MCF 10A (cell line): ENCODE results near the gene COL23A1. TPM values are rescaled to one million over a fixed set of nuclear protein-coding genes. Genes with fewer than 3 reads are reported as not detected.

Source experiments
- BruUV-seq: library from RNA; stranded (reverse); fragments of 400-500 nt; replicated peaks from 2 replicates; lab custom pipeline; 2021; lab: Mats Ljungman, UMichigan
- CTCF ChIA-PET: fragments of 300-600 bp; sonication (Branson Sonifier 250); formaldehyde crosslinking; extraction: SDS; loops from one replicate; lab custom pipeline; 2021; ENCODE audit warnings: antibody characterized with exemption, inconsistent platforms; lab: Yijun Ruan, JAX
- POLR2A ChIA-PET: fragments of 300-600, 350-650 bp; sonication (Branson Sonifier 250); formaldehyde crosslinking; extraction: SDS; loops from one replicate; lab custom pipeline; 2020; ENCODE audit warnings: antibody characterized with exemption, inconsistent platforms; lab: Yijun Ruan, JAX
- DNase-seq: peaks from one replicate; pipeline ENCODE4 v3.0.0-alpha.2; 2018; ENCODE audit not compliant: unreplicated experiment
- H3K27ac Mint-ChIP-seq: one replicate; pipeline ENCODE4 v1.8.0; 2022; ENCODE audit warnings: mild to moderate bottlenecking, low read depth, mixed read lengths; ENCODE audit not compliant: unreplicated experiment
- H3K27me3 Mint-ChIP-seq: one replicate; pipeline ENCODE4 v1.8.0; 2022; ENCODE audit warnings: mixed read lengths; ENCODE audit not compliant: insufficient read depth, unreplicated experiment
- H3K36me3 Mint-ChIP-seq: one replicate; pipeline ENCODE4 v1.8.0; 2022; ENCODE audit warnings: mild to moderate bottlenecking, moderate library complexity, mixed read lengths; ENCODE audit not compliant: insufficient read depth, unreplicated experiment
- H3K4me1 Mint-ChIP-seq: one replicate; pipeline ENCODE4 v1.8.0; 2022; ENCODE audit warnings: mixed read lengths; ENCODE audit not compliant: insufficient read depth, unreplicated experiment
- H3K4me3 Mint-ChIP-seq: one replicate; pipeline ENCODE4 v1.8.0; 2022; ENCODE audit warnings: mild to moderate bottlenecking, moderate library complexity, mixed read lengths; ENCODE audit not compliant: unreplicated experiment
- H3K9me3 Mint-ChIP-seq: one replicate; pipeline ENCODE4 v1.8.0; 2022; ENCODE audit warnings: mixed read lengths; ENCODE audit not compliant: unreplicated experiment
- intact Hi-C: fragments of 100-400 bp; cut with micrococcal nuclease; formaldehyde crosslinking; loops from 2 replicates; pipeline ENCODE4 v1.14.1; 2022
- total RNA-seq: library from RNA; stranded (reverse); gene quantifications from 2 replicates; pipeline ENCODE4 v1.2.3, GENCODE V29; 2022
- TF ChIP-seq, protein P1 (sequence below): fragments of 200-600 bp; IDR thresholded peaks from one replicate; pipeline ENCODE4 v1.8.0; 2022; ENCODE audit warnings: antibody characterized with exemption, mild to moderate bottlenecking; ENCODE audit not compliant: unreplicated experiment

The COL23A1 gene
- total RNA-seq, 1 experiment from 2014 or later, result not detected

- DNase-seq, result no peak
- no TSS peak for BruUV-seq
- Mint-ChIP-seq H3K36me3 (peaks cover 4% of the 10 kb centered on the region), H3K9me3 (no peaks in the 10 kb centered on the region), H3K27me3 (no peaks in the 10 kb centered on the region), H3K4me3 (no peak overlapping the region), H3K27ac (no peak overlapping the region), H3K4me1 (peaks cover 12% of the 10 kb centered on the region)
- intact Hi-C loops, result no loop called here
- TF ChIP-seq, protein P1, sequence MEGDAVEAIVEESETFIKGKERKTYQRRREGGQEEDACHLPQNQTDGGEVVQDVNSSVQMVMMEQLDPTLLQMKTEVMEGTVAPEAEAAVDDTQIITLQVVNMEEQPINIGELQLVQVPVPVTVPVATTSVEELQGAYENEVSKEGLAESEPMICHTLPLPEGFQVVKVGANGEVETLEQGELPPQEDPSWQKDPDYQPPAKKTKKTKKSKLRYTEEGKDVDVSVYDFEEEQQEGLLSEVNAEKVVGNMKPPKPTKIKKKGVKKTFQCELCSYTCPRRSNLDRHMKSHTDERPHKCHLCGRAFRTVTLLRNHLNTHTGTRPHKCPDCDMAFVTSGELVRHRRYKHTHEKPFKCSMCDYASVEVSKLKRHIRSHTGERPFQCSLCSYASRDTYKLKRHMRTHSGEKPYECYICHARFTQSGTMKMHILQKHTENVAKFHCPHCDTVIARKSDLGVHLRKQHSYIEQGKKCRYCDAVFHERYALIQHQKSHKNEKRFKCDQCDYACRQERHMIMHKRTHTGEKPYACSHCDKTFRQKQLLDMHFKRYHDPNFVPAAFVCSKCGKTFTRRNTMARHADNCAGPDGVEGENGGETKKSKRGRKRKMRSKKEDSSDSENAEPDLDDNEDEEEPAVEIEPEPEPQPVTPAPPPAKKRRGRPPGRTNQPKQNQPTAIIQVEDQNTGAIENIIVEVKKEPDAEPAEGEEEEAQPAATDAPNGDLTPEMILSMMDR, result no peak
- ChIA-PET CTCF (interaction anchor here (2.1 kb wide), 1 partner anchor 61 kb away, joined by 5 read pairs; no protein-coding TSS in a partner anchor), POLR2A (interaction anchor here (0.6 to 1.5 kb wide), 3 partner anchors 9 to 52 kb away, joined by 3 read pairs; no protein-coding TSS in a partner anchor)
Measured at GRCh38 chr5:178340637-178341036, 249.6 kb downstream of the COL23A1 start.

DNA sequence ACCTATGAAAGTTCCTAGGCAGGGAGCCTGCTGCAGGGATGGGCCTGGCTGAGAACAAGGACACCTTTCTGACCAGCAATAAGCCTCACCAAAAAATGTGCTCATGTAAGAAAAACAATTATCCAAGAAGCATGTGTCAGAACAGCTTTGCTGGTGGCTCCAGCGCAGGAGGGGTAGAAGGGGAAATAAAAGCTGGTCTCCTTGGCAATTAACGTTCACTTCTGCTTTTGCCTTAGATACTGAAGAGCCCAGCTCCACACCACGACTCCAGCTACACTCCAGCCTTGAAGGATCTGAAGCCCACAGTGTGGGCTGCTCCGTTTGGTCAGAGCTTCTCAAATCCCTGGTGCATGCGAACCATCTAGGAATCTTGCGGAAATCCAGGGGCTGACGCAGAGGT is 250.0 kb downstream of the COL23A1 start:
- DNase-seq, result no peak
- ChIA-PET POLR2A (interaction anchor here (0.6 to 1.5 kb wide), 3 partner anchors 8 to 51 kb away, joined by 3 read pairs; no protein-coding TSS in a partner anchor), CTCF (interaction anchor here (0.6 to 2.1 kb wide), 3 partner anchors 38 to 104 kb away, joined by 3 to 5 read pairs (median 3); no protein-coding TSS in a partner anchor)
- H3K27me3 Mint-ChIP-seq, result no peaks in the 10 kb centered on the region
- H3K36me3 Mint-ChIP-seq, result peaks cover 4% of the 10 kb centered on the region
- H3K4me1 Mint-ChIP-seq, result peaks cover 12% of the 10 kb centered on the region
- intact Hi-C loops, result no loop called here
- BruUV-seq, result no TSS peak
- TF ChIP-seq, protein P1, result no peak
- no peak overlapping the region for H3K4me3 Mint-ChIP-seq
- no peak overlapping the region for H3K27ac Mint-ChIP-seq
- H3K9me3 Mint-ChIP-seq, result no peaks in the 10 kb centered on the region

DNA sequence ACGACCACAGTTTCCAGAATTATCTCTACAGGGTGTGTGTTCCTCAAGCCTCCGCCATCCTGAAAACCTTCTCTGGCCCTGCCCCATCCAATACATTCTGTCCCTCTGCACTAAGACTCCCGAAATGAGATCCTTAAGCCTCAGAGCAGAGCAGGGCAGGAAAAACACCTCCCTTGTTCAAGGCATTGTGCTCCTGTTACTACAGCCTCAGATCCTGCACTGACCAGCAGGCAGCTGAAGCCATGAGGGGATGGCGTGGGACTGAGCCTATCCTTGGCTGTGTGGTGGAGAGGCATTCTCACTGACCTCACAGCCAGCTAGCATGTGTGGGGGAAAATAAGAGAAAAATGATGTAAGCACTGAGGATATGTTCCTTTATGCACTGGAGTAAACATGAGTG is 250.9 kb downstream of the COL23A1 start:
- peaks cover 12% of the 10 kb centered on the region for H3K4me1 Mint-ChIP-seq
- TF ChIP-seq, protein P1, result no peak
- intact Hi-C loops, result no loop called here
- BruUV-seq, result no TSS peak
- no peak overlapping the region for H3K4me3 Mint-ChIP-seq
- H3K36me3 Mint-ChIP-seq, result peaks cover 4% of the 10 kb centered on the region
- H3K27ac Mint-ChIP-seq, result no peak overlapping the region
- ChIA-PET POLR2A (interaction anchor here (0.7 to 1.5 kb wide), 5 partner anchors 9 to 937 kb away, joined by 3 to 5 read pairs (median 4); no protein-coding TSS in a partner anchor), CTCF (interaction anchor here (0.6 to 1.0 kb wide), 4 partner anchors 49 to 346 kb away, joined by 3 read pairs; no protein-coding TSS in a partner anchor)
- no peaks in the 10 kb centered on the region for H3K9me3 Mint-ChIP-seq
- DNase-seq, result no peak
- no peaks in the 10 kb centered on the region for H3K27me3 Mint-ChIP-seq

- DNase-seq, result peak; percentile 55
- intact Hi-C loops, result no loop called here
- no peaks in the 10 kb centered on the region for H3K27me3 Mint-ChIP-seq
- no peak overlapping the region for H3K4me3 Mint-ChIP-seq
- BruUV-seq, result no TSS peak
- peaks cover 12% of the 10 kb centered on the region for H3K4me1 Mint-ChIP-seq
- POLR2A ChIA-PET, result interaction anchor here (0.7 to 1.2 kb wide), 4 partner anchors 8 to 938 kb away, joined by 3 to 5 read pairs (median 4); no protein-coding TSS in a partner anchor
- CTCF ChIA-PET, result interaction anchor here (0.7 to 1.0 kb wide), 5 partner anchors 48 to 347 kb away, joined by 3 to 4 read pairs (median 3); no protein-coding TSS in a partner anchor
- H3K36me3 Mint-ChIP-seq, result peaks cover 4% of the 10 kb centered on the region
- H3K9me3 Mint-ChIP-seq, result no peaks in the 10 kb centered on the region
- peak overlapping the region; percentile 35 for H3K27ac Mint-ChIP-seq
- TF ChIP-seq, protein P1, result no peak
Measured at GRCh38 chr5:178338750-178339144, 251.4 kb downstream of the COL23A1 start.
